NT2/D1 (cell line): ENCODE measurements around the gene DLG2.

ENCODE experiments used
- DNase-seq: peaks from one replicate; pipeline ENCODE4 v3.0.0-alpha.2; 2011; ENCODE audit warnings: low read depth, low spot score
- H3K27me3 ChIP-seq: 2 replicates; pipeline ENCODE4 v1.6.0; 2011; ENCODE audit warnings: mild to moderate bottlenecking; ENCODE audit not compliant: insufficient read length, insufficient read depth
- H3K36me3 ChIP-seq: 2 replicates; pipeline ENCODE4 v1.6.1; 2011; ENCODE audit warnings: mild to moderate bottlenecking, low read length, mixed read lengths; ENCODE audit not compliant: insufficient read depth, insufficient read length
- H3K4me1 ChIP-seq: 2 replicates; pipeline ENCODE4 v1.5.1; 2011; ENCODE audit not compliant: insufficient read depth, insufficient read length
- H3K4me3 ChIP-seq: 2 replicates; pipeline ENCODE4 v1.5.1; 2011; ENCODE audit warnings: low read depth; ENCODE audit not compliant: insufficient read length
- H3K9ac ChIP-seq: 2 replicates; pipeline ENCODE4 v1.6.0; 2011; ENCODE audit warnings: low read depth; ENCODE audit not compliant: insufficient read length
- H3K9me3 ChIP-seq: 2 replicates; pipeline ENCODE4 v1.5.1; 2011; ENCODE audit warnings: mild to moderate bottlenecking, low read length; ENCODE audit not compliant: insufficient read depth
- SUZ12 ChIP-seq: IDR thresholded peaks from 2 replicates; pipeline ENCODE4 v1.6.1; 2011; ENCODE audit not compliant: insufficient read length, insufficient read depth; ENCODE audit errors: extremely low read depth
- YY1 ChIP-seq: IDR thresholded peaks from 2 replicates; pipeline ENCODE4 v1.6.1; 2011; ENCODE audit not compliant: insufficient read length, insufficient read depth
- ZNF274 ChIP-seq: IDR thresholded peaks from 2 replicates; pipeline ENCODE4 v1.6.1; 2011; ENCODE audit warnings: mild to moderate bottlenecking, low read depth, low read length

DLG2 gene

GRCh38 chr11:83493034-83493433, 2134.1 kb downstream of the DLG2 start:
- Histone ChIP-seq H3K4me1 (no peaks in the 10 kb centered on the region), H3K4me3 (no peak overlapping the region), H3K9ac (no peak overlapping the region), H3K36me3 (no peaks in the 10 kb centered on the region), H3K9me3 (no peaks in the 10 kb centered on the region), H3K27me3 (no peaks in the 10 kb centered on the region)
- no peak for DNase-seq
- no peak for TF ChIP-seq YY1
- TF ChIP-seq ZNF274: no peak
- TF ChIP-seq SUZ12: no peak

- H3K36me3 ChIP-seq: no peaks in the 10 kb centered on the region
- no peaks in the 10 kb centered on the region for H3K4me1 ChIP-seq
- no peak overlapping the region for H3K4me3 ChIP-seq
- H3K27me3 ChIP-seq: no peaks in the 10 kb centered on the region
- DNase-seq: no peak
- TF ChIP-seq ZNF274 (no peak), YY1 (no peak), SUZ12 (no peak)
- no peaks in the 10 kb centered on the region for H3K9me3 ChIP-seq
- no peak overlapping the region for H3K9ac ChIP-seq
Observed at GRCh38 chr11:83483808-83484207, 2143.3 kb downstream of the DLG2 start.

- no peak for DNase-seq
- Histone ChIP-seq H3K9ac (no peak overlapping the region), H3K4me1 (no peaks in the 10 kb centered on the region), H3K27me3 (no peaks in the 10 kb centered on the region), H3K9me3 (no peaks in the 10 kb centered on the region), H3K4me3 (no peak overlapping the region), H3K36me3 (no peaks in the 10 kb centered on the region)
- TF ChIP-seq ZNF274 (no peak), SUZ12 (no peak), YY1 (no peak)
Observed at GRCh38 chr11:83480811-83481210, 2146.3 kb downstream of the DLG2 start.

- Histone ChIP-seq H3K9ac (no peak overlapping the region), H3K4me1 (no peaks in the 10 kb centered on the region), H3K4me3 (no peak overlapping the region), H3K36me3 (no peaks in the 10 kb centered on the region), H3K27me3 (no peaks in the 10 kb centered on the region), H3K9me3 (no peaks in the 10 kb centered on the region)
- no peak for DNase-seq
- no peak for TF ChIP-seq ZNF274
- TF ChIP-seq SUZ12: no peak
- TF ChIP-seq YY1: no peak
Observed at GRCh38 chr11:83480251-83480650, 2146.9 kb downstream of the DLG2 start.

- H3K36me3 ChIP-seq: no peaks in the 10 kb centered on the region
- no peak overlapping the region for H3K4me3 ChIP-seq
- TF ChIP-seq SUZ12 (no peak), ZNF274 (no peak), YY1 (no peak)
- no peaks in the 10 kb centered on the region for H3K27me3 ChIP-seq
- DNase-seq: no peak
- H3K9me3 ChIP-seq: no peaks in the 10 kb centered on the region
- no peaks in the 10 kb centered on the region for H3K4me1 ChIP-seq
- H3K9ac ChIP-seq: no peak overlapping the region
Observed at GRCh38 chr11:83477772-83478171, 2149.4 kb downstream of the DLG2 start.

- no peaks in the 10 kb centered on the region for H3K9me3 ChIP-seq
- H3K4me3 ChIP-seq: no peak overlapping the region
- H3K36me3 ChIP-seq: no peaks in the 10 kb centered on the region
- H3K9ac ChIP-seq: no peak overlapping the region
- no peak for DNase-seq
- TF ChIP-seq ZNF274 (no peak), YY1 (no peak), SUZ12 (no peak)
- no peaks in the 10 kb centered on the region for H3K4me1 ChIP-seq
- no peaks in the 10 kb centered on the region for H3K27me3 ChIP-seq
Observed at GRCh38 chr11:83475760-83476159, 2151.4 kb downstream of the DLG2 start.

GRCh38 chr11:83473743-83474142, 2153.4 kb downstream of the DLG2 start:
- Histone ChIP-seq H3K9ac (no peak overlapping the region), H3K27me3 (no peaks in the 10 kb centered on the region), H3K4me3 (no peak overlapping the region), H3K4me1 (no peaks in the 10 kb centered on the region), H3K9me3 (no peaks in the 10 kb centered on the region), H3K36me3 (no peaks in the 10 kb centered on the region)
- no peak for TF ChIP-seq ZNF274
- TF ChIP-seq SUZ12: no peak
- TF ChIP-seq YY1: no peak
- DNase-seq: no peak

GRCh38 chr11:83472806-83473205, 2154.3 kb downstream of the DLG2 start:
- H3K4me3 ChIP-seq: no peak overlapping the region
- H3K9ac ChIP-seq: no peak overlapping the region
- H3K27me3 ChIP-seq: no peaks in the 10 kb centered on the region
- DNase-seq: no peak
- no peaks in the 10 kb centered on the region for H3K4me1 ChIP-seq
- no peaks in the 10 kb centered on the region for H3K9me3 ChIP-seq
- TF ChIP-seq ZNF274 (no peak), SUZ12 (no peak)
- H3K36me3 ChIP-seq: no peaks in the 10 kb centered on the region
